Keratinocyte (primary cell): ENCODE measurements around the gene PTPRD. TPM values are rescaled to one million over a fixed set of nuclear protein-coding genes. Genes with fewer than 3 reads are reported as not detected.

ENCODE experiments used
- DNase-seq: peaks from one replicate; pipeline ENCODE4 v3.0.0-alpha.2; 2011; ENCODE audit warnings: low read depth, missing footprints, low spot score
- FAIRE-seq: peaks from 2 replicates; lab custom pipeline; 2011; peaks lifted over from hg19 to GRCh38; lab: Jason Lieb, UNC
- H2AFZ ChIP-seq: 2 replicates; pipeline ENCODE4 v1.6.0; 2012; ENCODE audit warnings: low read length, control low read depth, inconsistent platforms; ENCODE audit not compliant: control insufficient read depth
- H3K27ac ChIP-seq: 2 replicates; pipeline ENCODE4 v1.5.1; 2011; ENCODE audit warnings: low read length; ENCODE audit not compliant: control insufficient read depth, insufficient read depth
- H3K27me3 ChIP-seq: 3 replicates; pipeline ENCODE4 v1.6.0; 2011; ENCODE audit warnings: low read length; ENCODE audit not compliant: control insufficient read depth, insufficient read depth; ENCODE audit errors: extremely low read depth
- H3K36me3 ChIP-seq, 2 experiments: 2 replicates in 1 of 2; 3 replicates in 1 of 2; pipeline ENCODE4 v1.5.1; 2011; ENCODE audit warnings: low read length in 2 of 2, mild to moderate bottlenecking in 1 of 2; ENCODE audit not compliant: control insufficient read depth in 2 of 2, insufficient read depth in 2 of 2; ENCODE audit errors: extremely low read depth in 1 of 2
- H3K4me1 ChIP-seq: 3 replicates; pipeline ENCODE4 v1.5.1; 2011; ENCODE audit warnings: low read length; ENCODE audit not compliant: control insufficient read depth, insufficient read depth; ENCODE audit errors: extremely low read depth
- H3K4me2 ChIP-seq: 3 replicates; pipeline ENCODE4 v1.6.0; 2011; ENCODE audit warnings: low read depth, low read length; ENCODE audit not compliant: control insufficient read depth, insufficient read depth; ENCODE audit errors: extremely low read depth
- H3K4me3 ChIP-seq, 3 experiments: fragments of 200-600 bp in 1 of 3; sonication (generic) in 1 of 3; 2 replicates in 2 of 3; 3 replicates in 1 of 3; pipeline ENCODE4 v1.5.1; 2011 to 2016; ENCODE audit warnings: low read length in 3 of 3, mild to moderate bottlenecking in 3 of 3, control low read depth in 2 of 3, inconsistent platforms in 1 of 3, low read depth in 1 of 3, mixed read lengths in 1 of 3, mixed run types in 1 of 3, moderate library complexity in 1 of 3; ENCODE audit not compliant: control insufficient read depth in 2 of 3, insufficient read depth in 2 of 3; ENCODE audit errors: extremely low read depth in 1 of 3
- H3K79me2 ChIP-seq: 2 replicates; pipeline ENCODE4 v1.6.0; 2012; ENCODE audit warnings: low read length; ENCODE audit not compliant: control insufficient read depth, insufficient read depth
- H3K9ac ChIP-seq: 3 replicates; pipeline ENCODE4 v1.6.0; 2011; ENCODE audit warnings: low read length; ENCODE audit not compliant: control insufficient read depth, insufficient read depth; ENCODE audit errors: extremely low read depth
- H3K9me1 ChIP-seq: 3 replicates; pipeline ENCODE4 v1.6.0; 2011; ENCODE audit warnings: low read length; ENCODE audit not compliant: control insufficient read depth, insufficient read depth; ENCODE audit errors: extremely low read depth
- H3K9me3 ChIP-seq: 2 replicates; pipeline ENCODE4 v1.5.1; 2012; ENCODE audit warnings: low read depth, low read length; ENCODE audit not compliant: control insufficient read depth
- H4K20me1 ChIP-seq: 3 replicates; pipeline ENCODE4 v1.6.0; 2011; ENCODE audit warnings: low read length; ENCODE audit not compliant: control insufficient read depth, insufficient read depth; ENCODE audit errors: extremely low read depth
- CTCF ChIP-seq, 3 experiments: IDR thresholded peaks in 1 of 3; conservative IDR thresholded peaks in 1 of 3; optimal IDR thresholded peaks in 1 of 3; 2 replicates in 2 of 3; 3 replicates in 1 of 3; pipeline versions ENCODE3 to v1.5.1; 2011; ENCODE audit warnings: low read length in 3 of 3, mild to moderate bottlenecking in 3 of 3, moderate library complexity in 2 of 3, control low read depth in 1 of 3, inconsistent platforms in 1 of 3; ENCODE audit not compliant: insufficient read depth in 2 of 3; ENCODE audit errors: extremely low read depth in 1 of 3
- EZH2 ChIP-seq: IDR thresholded peaks from one replicate; pipeline ENCODE4 v1.6.1; 2012; ENCODE audit warnings: inconsistent platforms, mild to moderate bottlenecking, low read length, moderate library complexity
- dilution Hi-C: fragments of 300-500 bp; cut with MboI; formaldehyde crosslinking; loops from one replicate; pipeline ENCODE4 v1.7.0; 2020; ENCODE audit warnings: low sequenced_read_pairs; ENCODE audit not compliant: extremely low pct_ligation_motif_present
- polyA plus RNA-seq, 5 experiments: library from polyadenylated mRNA; depleted of rRNA in 3 of 5; stranded (reverse) in 3 of 5; stranded (forward) in 1 of 5; unstranded in 1 of 5; fragments of >200 nt; gene quantifications; 1 replicate in 1 of 5; 2 replicates in 3 of 5; 3 replicates in 1 of 5; pipeline versions ENCODE4 v1.2.1 to v1.2.3, GENCODE V29; 2011 to 2012; ENCODE audit warnings: missing spikeins in 2 of 5, low read depth in 1 of 5, low replicate concordance in 1 of 5

The PTPRD gene
- polyA plus RNA-seq, 1 donor (not counting 4 experiments of a cell fraction or from before 2014, with no cell fraction given), result 0.10 TPM

GRCh38 chr9:8389531-8389930, 2223.3 kb downstream of the PTPRD start:
- H3K9me3 ChIP-seq, result no peaks in the 10 kb centered on the region
- dilution Hi-C loops, result no loop called here
- H3K27me3 ChIP-seq, result no peaks in the 10 kb centered on the region
- no peak overlapping the region for H3K4me2 ChIP-seq
- no peaks in the 10 kb centered on the region for H4K20me1 ChIP-seq
- no peak overlapping the region for H3K9ac ChIP-seq
- no peak overlapping the region for H2AFZ ChIP-seq
- no peaks in the 10 kb centered on the region for H3K79me2 ChIP-seq
- no peak for FAIRE-seq
- no peaks in the 10 kb centered on the region for H3K4me1 ChIP-seq
- H3K4me3 ChIP-seq, result no peak overlapping the region
- no peak overlapping the region for H3K27ac ChIP-seq
- H3K9me1 ChIP-seq, result no peaks in the 10 kb centered on the region
- no peak for DNase-seq
- H3K36me3 ChIP-seq, result no peaks in the 10 kb centered on the region
- TF ChIP-seq CTCF (optimal IDR thresholded peaks at IDR 0.05 in 1 of 3, IDR thresholded peaks at IDR 0.05 in 1 of 3, conservative IDR thresholded peaks at IDR 0.05 in 1 of 3; ENCODE audit: extremely low read depth in 1 of 3, insufficient read depth in 2 of 3, low read length in 3 of 3), result no peak
- TF ChIP-seq EZH2, result no peak

- DNase-seq (no peak), FAIRE-seq (no peak)
- H3K9ac ChIP-seq, result no peak overlapping the region
- no peaks in the 10 kb centered on the region for H4K20me1 ChIP-seq
- H3K4me3 ChIP-seq, result no peak overlapping the region
- no peak overlapping the region for H3K4me2 ChIP-seq
- no peak overlapping the region for H3K27ac ChIP-seq
- H3K36me3 ChIP-seq, result no peaks in the 10 kb centered on the region
- H3K27me3 ChIP-seq, result no peaks in the 10 kb centered on the region
- dilution Hi-C loops, result no loop called here
- no peak overlapping the region for H2AFZ ChIP-seq
- no peaks in the 10 kb centered on the region for H3K9me3 ChIP-seq
- no peaks in the 10 kb centered on the region for H3K79me2 ChIP-seq
- H3K9me1 ChIP-seq, result no peaks in the 10 kb centered on the region
- no peak for TF ChIP-seq EZH2
- no peak for TF ChIP-seq CTCF (optimal IDR thresholded peaks at IDR 0.05 in 1 of 3, IDR thresholded peaks at IDR 0.05 in 1 of 3, conservative IDR thresholded peaks at IDR 0.05 in 1 of 3; ENCODE audit: extremely low read depth in 1 of 3, insufficient read depth in 2 of 3, low read length in 3 of 3)
- H3K4me1 ChIP-seq, result no peaks in the 10 kb centered on the region
Observed at GRCh38 chr9:8388132-8388531, 2224.7 kb downstream of the PTPRD start.
